Astrocyte (in vitro differentiated cells and primary cell): Measurements from ENCODE around the gene LRRC27. TPM values are rescaled to one million over a fixed set of nuclear protein-coding genes. Genes with fewer than 3 reads are reported as not detected.

Experiments
- DNase-seq: peaks from one replicate; pipeline ENCODE4 v3.0.0-alpha.2; 2010; ENCODE audit warnings: low read depth
- FAIRE-seq: peaks from 2 replicates; lab custom pipeline; 2011; peaks lifted over from hg19 to GRCh38; lab: Jason Lieb, UNC
- H2AFZ ChIP-seq: 2 replicates; pipeline ENCODE4 v1.6.0; 2012; ENCODE audit warnings: low read depth, low read length, inconsistent platforms
- H3K27ac ChIP-seq: 2 replicates; pipeline ENCODE4 v1.5.1; 2011; ENCODE audit warnings: low read depth, low read length, inconsistent platforms
- H3K27me3 ChIP-seq: 2 replicates; pipeline ENCODE4 v1.6.0; 2011; ENCODE audit warnings: low read length, inconsistent platforms; ENCODE audit not compliant: insufficient read depth
- H3K36me3 ChIP-seq: 2 replicates; pipeline ENCODE4 v1.5.1; 2011; ENCODE audit warnings: low read length, inconsistent platforms; ENCODE audit not compliant: insufficient read depth
- H3K4me1 ChIP-seq: 2 replicates; pipeline ENCODE4 v1.5.1; 2011; ENCODE audit warnings: low read length, inconsistent platforms; ENCODE audit not compliant: insufficient read depth
- H3K4me2 ChIP-seq: 2 replicates; pipeline ENCODE4 v1.6.0; 2012; ENCODE audit warnings: low read length, inconsistent platforms
- H3K4me3 ChIP-seq: 2 replicates; pipeline ENCODE4 v1.5.1; 2011; ENCODE audit warnings: low read depth, mild to moderate bottlenecking, low read length, inconsistent platforms; ENCODE audit not compliant: insufficient read depth
- H3K79me2 ChIP-seq: 2 replicates; pipeline ENCODE4 v1.6.0; 2012; ENCODE audit warnings: mild to moderate bottlenecking, low read length, inconsistent platforms; ENCODE audit not compliant: insufficient read depth
- H3K9ac ChIP-seq: 2 replicates; pipeline ENCODE4 v1.6.0; 2012; ENCODE audit warnings: mild to moderate bottlenecking, low read length, inconsistent platforms
- H3K9me3 ChIP-seq: 2 replicates; pipeline ENCODE4 v1.5.1; 2012; ENCODE audit warnings: low read depth, mild to moderate bottlenecking, low read length, inconsistent platforms; ENCODE audit not compliant: insufficient read depth
- H4K20me1 ChIP-seq: 2 replicates; pipeline ENCODE4 v1.6.0; 2012; ENCODE audit warnings: low read length, inconsistent platforms; ENCODE audit not compliant: insufficient read depth
- H3K27ac Mint-ChIP-seq: one replicate; pipeline ENCODE4 v1.8.0; 2021; ENCODE audit warnings: mild to moderate bottlenecking, mixed read lengths; ENCODE audit not compliant: unreplicated experiment
- H3K27me3 Mint-ChIP-seq: one replicate; pipeline ENCODE4 v1.8.0; 2021; ENCODE audit warnings: low read depth, mixed read lengths; ENCODE audit not compliant: unreplicated experiment
- H3K36me3 Mint-ChIP-seq: one replicate; pipeline ENCODE4 v1.8.0; 2021; ENCODE audit warnings: low read depth, mixed read lengths; ENCODE audit not compliant: unreplicated experiment
- H3K4me1 Mint-ChIP-seq: one replicate; pipeline ENCODE4 v1.8.0; 2021; ENCODE audit warnings: low read depth, mixed read lengths; ENCODE audit not compliant: unreplicated experiment
- H3K4me3 Mint-ChIP-seq: one replicate; pipeline ENCODE4 v1.8.0; 2021; ENCODE audit warnings: mild to moderate bottlenecking, moderate library complexity, mixed read lengths; ENCODE audit not compliant: unreplicated experiment
- H3K9me3 Mint-ChIP-seq: one replicate; pipeline ENCODE4 v1.8.0; 2021; ENCODE audit warnings: mild to moderate bottlenecking, mixed read lengths; ENCODE audit not compliant: unreplicated experiment
- CTCF ChIP-seq: IDR thresholded peaks from 2 replicates; pipeline ENCODE4 v1.5.1; 2011; ENCODE audit warnings: low read depth, mild to moderate bottlenecking, inconsistent platforms, low read length, moderate library complexity; ENCODE audit not compliant: insufficient read depth
- EZH2 ChIP-seq: IDR thresholded peaks from 2 replicates; pipeline ENCODE4 v1.6.1; 2012; ENCODE audit warnings: mild to moderate bottlenecking, low read length, inconsistent platforms; ENCODE audit not compliant: insufficient read depth
- total RNA-seq: library from RNA; stranded (reverse); gene quantifications from 2 replicates; pipeline ENCODE4 v1.2.1, GENCODE V29; 2021

LRRC27 gene
- total RNA-seq, 1 donor from 2014 or later: 8.0 TPM

- Histone ChIP-seq H3K9me3 (no peaks in the 10 kb centered on the region), H3K36me3 (no peaks in the 10 kb centered on the region), H3K4me3 (peak overlapping the region; percentile 33), H3K4me2 (peak overlapping the region; percentile 96), H3K79me2 (peaks cover 11% of the 10 kb centered on the region), H3K27me3 (no peaks in the 10 kb centered on the region), H4K20me1 (peaks cover 28% of the 10 kb centered on the region), H3K4me1 (peaks cover 18% of the 10 kb centered on the region), H2AFZ (no peak overlapping the region), H3K27ac (no peak overlapping the region), H3K9ac (peak overlapping the region; percentile 76)
- peaks cover 4% of the 10 kb centered on the region for H3K4me1 Mint-ChIP-seq
- no peak overlapping the region for H3K27ac Mint-ChIP-seq
- H3K9me3 Mint-ChIP-seq: no peaks in the 10 kb centered on the region
- FAIRE-seq (no peak), DNase-seq (no peak)
- TF ChIP-seq EZH2 (no peak), CTCF (no peak)
- H3K4me3 Mint-ChIP-seq: no peak overlapping the region
- peaks cover 5% of the 10 kb centered on the region for H3K27me3 Mint-ChIP-seq
- H3K36me3 Mint-ChIP-seq: peaks cover 3% of the 10 kb centered on the region
These were observed 63.9 kb downstream of the LRRC27 start for GRCh38 chr10:132395704-132396493.

- Histone ChIP-seq H3K4me1 (peaks cover 18% of the 10 kb centered on the region), H4K20me1 (peaks cover 35% of the 10 kb centered on the region), H3K4me2 (peak overlapping the region; percentile 96), H3K36me3 (no peaks in the 10 kb centered on the region), H3K9ac (peak overlapping the region; percentile 76), H3K4me3 (peak overlapping the region; percentile 33), H2AFZ (no peak overlapping the region), H3K27ac (no peak overlapping the region), H3K27me3 (no peaks in the 10 kb centered on the region), H3K79me2 (peaks cover 11% of the 10 kb centered on the region), H3K9me3 (no peaks in the 10 kb centered on the region)
- no peak for TF ChIP-seq CTCF
- TF ChIP-seq EZH2: no peak
- Mint-ChIP-seq H3K27me3 (peaks cover 5% of the 10 kb centered on the region), H3K27ac (no peak overlapping the region), H3K9me3 (no peaks in the 10 kb centered on the region), H3K4me3 (no peak overlapping the region), H3K4me1 (peaks cover 4% of the 10 kb centered on the region), H3K36me3 (peaks cover 3% of the 10 kb centered on the region)
- DNase-seq: no peak
- no peak for FAIRE-seq
These were observed 64.6 kb downstream of the LRRC27 start for GRCh38 chr10:132396494-132397035.
